ENCODE data around the gene SDK1. TPM values are rescaled to one million over a fixed set of nuclear protein-coding genes. Genes with fewer than 3 reads are reported as not detected.

The SDK1 gene
- total and polyA plus RNA-seq, 10 of the 15 experiments (the other 5 are each of a cell fraction or from before 2014, with no cell fraction given): 0.14 to 0.33 TPM; not detected in 8

- no peak for TF ChIP-seq YBX1 (IDR thresholded peaks at IDR 0.05)
- TF ChIP-seq, protein P1, sequence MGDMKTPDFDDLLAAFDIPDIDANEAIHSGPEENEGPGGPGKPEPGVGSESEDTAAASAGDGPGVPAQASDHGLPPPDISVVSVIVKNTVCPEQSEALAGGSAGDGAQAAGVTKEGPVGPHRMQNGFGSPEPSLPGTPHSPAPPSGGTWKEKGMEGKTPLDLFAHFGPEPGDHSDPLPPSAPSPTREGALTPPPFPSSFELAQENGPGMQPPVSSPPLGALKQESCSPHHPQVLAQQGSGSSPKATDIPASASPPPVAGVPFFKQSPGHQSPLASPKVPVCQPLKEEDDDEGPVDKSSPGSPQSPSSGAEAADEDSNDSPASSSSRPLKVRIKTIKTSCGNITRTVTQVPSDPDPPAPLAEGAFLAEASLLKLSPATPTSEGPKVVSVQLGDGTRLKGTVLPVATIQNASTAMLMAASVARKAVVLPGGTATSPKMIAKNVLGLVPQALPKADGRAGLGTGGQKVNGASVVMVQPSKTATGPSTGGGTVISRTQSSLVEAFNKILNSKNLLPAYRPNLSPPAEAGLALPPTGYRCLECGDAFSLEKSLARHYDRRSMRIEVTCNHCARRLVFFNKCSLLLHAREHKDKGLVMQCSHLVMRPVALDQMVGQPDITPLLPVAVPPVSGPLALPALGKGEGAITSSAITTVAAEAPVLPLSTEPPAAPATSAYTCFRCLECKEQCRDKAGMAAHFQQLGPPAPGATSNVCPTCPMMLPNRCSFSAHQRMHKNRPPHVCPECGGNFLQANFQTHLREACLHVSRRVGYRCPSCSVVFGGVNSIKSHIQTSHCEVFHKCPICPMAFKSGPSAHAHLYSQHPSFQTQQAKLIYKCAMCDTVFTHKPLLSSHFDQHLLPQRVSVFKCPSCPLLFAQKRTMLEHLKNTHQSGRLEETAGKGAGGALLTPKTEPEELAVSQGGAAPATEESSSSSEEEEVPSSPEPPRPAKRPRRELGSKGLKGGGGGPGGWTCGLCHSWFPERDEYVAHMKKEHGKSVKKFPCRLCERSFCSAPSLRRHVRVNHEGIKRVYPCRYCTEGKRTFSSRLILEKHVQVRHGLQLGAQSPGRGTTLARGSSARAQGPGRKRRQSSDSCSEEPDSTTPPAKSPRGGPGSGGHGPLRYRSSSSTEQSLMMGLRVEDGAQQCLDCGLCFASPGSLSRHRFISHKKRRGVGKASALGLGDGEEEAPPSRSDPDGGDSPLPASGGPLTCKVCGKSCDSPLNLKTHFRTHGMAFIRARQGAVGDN (IDR thresholded peaks at IDR 0.05): no peak
- no peak overlapping the region for H3K4me3 ChIP-seq
- H3K27me3 ChIP-seq (replicated peaks in 1 of 2; ENCODE audit: control insufficient read depth in 2 of 2, insufficient read depth in 2 of 2, low read length in 1 of 2): no peaks in the 10 kb centered on the region
- ATAC-seq (no peak), FAIRE-seq (no peak), DNase-seq (ENCODE audit: low read depth, low spot score) (no peak)
- H3K9ac ChIP-seq (ENCODE audit: control insufficient read depth, insufficient read depth, low read length): no peak overlapping the region
- no peaks in the 10 kb centered on the region for H3K4me1 ChIP-seq (ENCODE audit: control insufficient read depth, insufficient read depth, low read length)
- RAD21 ChIA-PET (ENCODE audit: unreplicated experiment): no interaction called here
- 59% methylated on average over 8 of the region's 8 CpGs for WGBS (ENCODE audit: insufficient coverage, insufficient replicate concordance, low lambda C conversion rate, missing lambda C conversion rate)
- POLR2A ChIA-PET: no interaction called here
- no peak overlapping the region for H3K27ac ChIP-seq (ENCODE audit: control insufficient read depth, insufficient read depth)
- peaks cover 1% of the 10 kb centered on the region; the same call in 1 of the 3 replicates for H3K9me3 ChIP-seq (replicated peaks; ENCODE audit: control insufficient read depth, insufficient read depth, low read length)
- CTCF ChIA-PET: no interaction called here
- SMC1A ChIA-PET (ENCODE audit: uncharacterized antibody, unreplicated experiment): no interaction called here
- no peaks in the 10 kb centered on the region for H4K20me1 ChIP-seq (ENCODE audit: control insufficient read depth, insufficient read depth)
- no TSS peak for BruUV-seq (replicated peaks)
- no peak overlapping the region for H3K4me2 ChIP-seq (ENCODE audit: control insufficient read depth, insufficient read depth)
- in situ Hi-C loops (cut with MboI): no loop called here
- H2AFZ ChIP-seq (ENCODE audit: control insufficient read depth, low read depth, low read length): no peak overlapping the region
- intact Hi-C loops (cut with micrococcal nuclease; ENCODE audit: unreplicated experiment): no loop called here
- no peaks in the 10 kb centered on the region for H3K79me2 ChIP-seq (ENCODE audit: control insufficient read depth, insufficient read depth, low read length)
- H3K36me3 ChIP-seq (ENCODE audit: control insufficient read depth in 2 of 2, insufficient read depth in 2 of 2, low read length in 1 of 2): no peaks in the 10 kb centered on the region
Observed at GRCh38 chr7:3918576-3918975, 617.5 kb downstream of the SDK1 start.

DNA sequence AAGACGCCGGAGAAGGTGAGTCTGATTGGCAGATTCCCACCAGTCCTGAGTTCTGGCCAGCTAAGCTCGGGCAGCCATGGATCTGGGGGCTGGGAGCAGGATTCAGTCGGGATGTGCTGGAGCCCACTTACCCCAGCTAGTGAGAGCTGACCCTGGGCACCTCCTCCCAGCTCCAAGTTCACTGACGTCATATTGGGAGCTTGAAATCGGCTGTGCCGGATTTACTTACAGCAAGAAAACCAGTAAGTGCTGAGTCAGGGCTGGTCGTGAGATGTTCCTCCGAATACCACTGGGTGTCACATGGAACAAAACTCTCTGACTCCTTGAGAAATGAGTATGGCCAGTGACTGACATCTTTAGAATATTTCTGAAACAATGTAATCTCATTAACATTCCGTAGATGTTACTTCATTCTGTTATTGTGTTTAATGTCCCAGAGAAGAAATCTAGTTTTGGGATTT is 621.2 kb downstream of the SDK1 start:
- Histone ChIP-seq H3K4me3 (no peak overlapping the region), H4K20me1 (ENCODE audit: control insufficient read depth, insufficient read depth) (no peaks in the 10 kb centered on the region), H3K27ac (ENCODE audit: control insufficient read depth, insufficient read depth) (no peak overlapping the region), H3K9me3 (replicated peaks; ENCODE audit: control insufficient read depth, insufficient read depth, low read length) (peaks cover 1% of the 10 kb centered on the region; the same call in 1 of the 3 replicates), H3K4me1 (ENCODE audit: control insufficient read depth, insufficient read depth, low read length) (no peaks in the 10 kb centered on the region), H3K27me3 (replicated peaks in 1 of 2; ENCODE audit: control insufficient read depth in 2 of 2, insufficient read depth in 2 of 2, low read length in 1 of 2) (no peaks in the 10 kb centered on the region), H3K9ac (ENCODE audit: control insufficient read depth, insufficient read depth, low read length) (no peak overlapping the region), H3K4me2 (ENCODE audit: control insufficient read depth, insufficient read depth) (no peak overlapping the region), H2AFZ (ENCODE audit: control insufficient read depth, low read depth, low read length) (no peak overlapping the region), H3K36me3 (ENCODE audit: control insufficient read depth in 2 of 2, insufficient read depth in 2 of 2, low read length in 1 of 2) (no peaks in the 10 kb centered on the region), H3K79me2 (ENCODE audit: control insufficient read depth, insufficient read depth, low read length) (no peaks in the 10 kb centered on the region)
- intact Hi-C loops (cut with micrococcal nuclease; ENCODE audit: unreplicated experiment): no loop called here
- ChIA-PET RAD21 (ENCODE audit: unreplicated experiment) (no interaction called here), SMC1A (ENCODE audit: uncharacterized antibody, unreplicated experiment) (interaction anchor here (1.2 kb wide), 1 partner anchor 10 kb away, joined by 3 read pairs; no protein-coding TSS in a partner anchor), CTCF (no interaction called here), POLR2A (no interaction called here)
- DNase-seq (ENCODE audit: low read depth, low spot score): no peak
- ATAC-seq: no peak
- TF ChIP-seq CHD2 (IDR thresholded peaks at IDR 0.05; ENCODE audit: borderline replicate concordance, low read depth, low read length): no peak
- no peak for TF ChIP-seq EED (IDR thresholded peaks at IDR 0.05; ENCODE audit: low read depth)
- no TSS peak for BruUV-seq (replicated peaks)
- in situ Hi-C loops (cut with MboI): no loop called here
- WGBS (ENCODE audit: insufficient coverage, insufficient replicate concordance, low lambda C conversion rate, missing lambda C conversion rate): 37% methylated on average over 10 of the region's 10 CpGs
- FAIRE-seq: no peak

Measured in GM12878 (cell line).